ENCODE results near the gene EFEMP2.

EFEMP2 gene

DNA sequence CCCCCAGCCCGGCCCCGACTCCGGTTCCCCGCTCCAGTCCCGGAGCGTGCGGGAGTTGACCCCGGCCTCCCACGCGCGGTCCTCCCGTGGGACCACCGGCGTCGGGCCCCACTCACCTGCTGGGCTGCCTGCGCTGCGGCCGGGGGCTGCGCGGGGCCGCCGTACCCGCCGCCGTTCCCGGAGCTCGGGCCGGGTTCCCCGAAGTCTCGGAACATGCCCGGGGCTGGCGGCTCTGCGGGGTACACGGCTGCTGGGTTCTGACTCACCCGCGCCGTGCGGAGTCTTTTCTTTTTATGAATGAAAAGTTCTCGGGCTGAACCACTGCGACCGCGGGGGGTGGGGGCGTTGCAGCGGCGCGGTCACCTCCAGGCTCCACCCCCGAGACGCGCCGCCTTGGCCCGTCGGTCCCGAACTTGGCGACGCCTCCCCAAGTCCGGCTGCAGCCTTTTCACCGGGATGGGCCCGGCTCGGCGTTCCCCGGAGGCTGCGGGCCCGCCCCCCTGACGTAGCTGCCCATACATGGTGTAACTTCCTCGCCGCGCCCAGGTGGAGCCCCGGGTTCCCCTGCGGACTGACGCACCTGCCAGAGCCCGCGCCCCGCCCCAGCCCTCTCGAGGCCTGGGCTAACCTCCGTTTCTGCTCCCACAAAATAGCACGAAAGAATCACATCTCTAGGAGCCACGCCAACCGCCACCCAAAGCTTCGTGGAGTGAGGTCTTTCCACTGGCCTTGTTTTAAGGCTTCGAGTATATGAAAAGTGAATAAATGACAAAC, 27.7 kb upstream of the EFEMP2 start, which contains the start of gene FOSL1:
FOSL1 (minus strand) TSS at position 264 of the 774 bp plus-strand sequence; CDS start at position 215, 49 bp downstream.
- peak within 1 kb of the TSS; percentile 93 for H3K9ac ChIP-seq (ENCODE audit: insufficient read length, low read depth)
- H3K9me3 ChIP-seq (ENCODE audit: insufficient read depth, low read length), result no peaks in the 10 kb centered on the region
- no peak for TF ChIP-seq YY1 (IDR thresholded peaks at IDR 0.05; ENCODE audit: insufficient read depth, insufficient read length)
- TF ChIP-seq ZNF274 (IDR thresholded peaks at IDR 0.05; ENCODE audit: low read depth, low read length), result no peak
- TF ChIP-seq SUZ12 (IDR thresholded peaks at IDR 0.05; ENCODE audit: extremely low read depth, insufficient read depth, insufficient read length), result no peak
- peaks cover 5% of the 10 kb centered on the region for H3K4me1 ChIP-seq (ENCODE audit: insufficient read depth, insufficient read length)
- H3K4me3 ChIP-seq (ENCODE audit: insufficient read length, low read depth), result peak within 1 kb of the TSS; percentile 88
- peaks cover 30% of the 10 kb centered on the region for H3K36me3 ChIP-seq (ENCODE audit: insufficient read depth, insufficient read length, low read length)
- H3K27me3 ChIP-seq (ENCODE audit: insufficient read depth, insufficient read length), result peaks cover 35% of the 10 kb centered on the region
- peak; percentile 84 for DNase-seq (ENCODE audit: low read depth, low spot score)

DNA sequence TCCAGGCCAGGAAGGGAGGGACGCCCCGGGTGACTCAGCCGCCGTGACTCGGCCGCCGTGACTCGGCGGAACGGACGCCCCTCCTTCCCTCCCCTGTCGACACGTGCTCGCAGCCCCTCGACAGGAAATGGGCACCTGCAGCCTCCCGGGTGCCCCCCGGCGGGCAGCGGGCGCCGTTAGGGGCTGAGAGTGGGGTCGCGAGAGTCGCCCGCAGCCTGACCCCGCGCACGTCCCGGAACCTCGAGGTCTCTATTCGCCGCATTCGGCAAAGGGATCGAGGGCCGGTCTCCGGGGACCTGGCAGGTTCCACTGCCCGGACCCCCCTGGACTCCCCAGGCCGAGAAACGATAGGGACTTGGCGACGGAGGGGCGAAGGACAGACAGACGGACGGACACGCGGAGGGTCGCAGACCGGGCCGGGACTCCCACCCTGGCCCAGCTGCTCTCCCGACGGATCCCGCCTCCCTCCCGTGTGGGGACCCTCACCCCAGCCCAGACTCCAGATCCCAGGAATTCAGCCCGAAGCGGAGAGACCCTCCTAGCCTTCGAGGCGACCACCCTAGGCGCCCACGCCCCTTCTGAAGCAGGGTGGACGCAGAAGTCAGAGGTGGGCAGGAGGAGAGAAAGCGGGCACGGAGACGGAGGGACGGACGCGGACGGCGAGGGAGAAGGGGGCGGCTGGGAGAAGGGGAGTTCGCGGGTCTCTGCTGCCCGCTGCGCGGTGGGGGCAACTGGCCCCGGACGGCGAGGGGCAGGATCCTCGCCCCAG, 26.9 kb upstream of the EFEMP2 start:
- no peak for DNase-seq (ENCODE audit: low read depth, low spot score)
- TF ChIP-seq ZNF274 (IDR thresholded peaks at IDR 0.05; ENCODE audit: low read depth, low read length) (no peak), SUZ12 (IDR thresholded peaks at IDR 0.05; ENCODE audit: extremely low read depth, insufficient read depth, insufficient read length) (no peak), YY1 (IDR thresholded peaks at IDR 0.05; ENCODE audit: insufficient read depth, insufficient read length) (no peak)
- H3K4me1 ChIP-seq (ENCODE audit: insufficient read depth, insufficient read length), result peaks cover 5% of the 10 kb centered on the region
- peaks cover 35% of the 10 kb centered on the region for H3K27me3 ChIP-seq (ENCODE audit: insufficient read depth, insufficient read length)
- peak overlapping the region; percentile 88 for H3K4me3 ChIP-seq (ENCODE audit: insufficient read length, low read depth)
- no peaks in the 10 kb centered on the region for H3K9me3 ChIP-seq (ENCODE audit: insufficient read depth, low read length)
- H3K36me3 ChIP-seq (ENCODE audit: insufficient read depth, insufficient read length, low read length), result peaks cover 34% of the 10 kb centered on the region
- H3K9ac ChIP-seq (ENCODE audit: insufficient read length, low read depth), result peak overlapping the region; percentile 93

DNA sequence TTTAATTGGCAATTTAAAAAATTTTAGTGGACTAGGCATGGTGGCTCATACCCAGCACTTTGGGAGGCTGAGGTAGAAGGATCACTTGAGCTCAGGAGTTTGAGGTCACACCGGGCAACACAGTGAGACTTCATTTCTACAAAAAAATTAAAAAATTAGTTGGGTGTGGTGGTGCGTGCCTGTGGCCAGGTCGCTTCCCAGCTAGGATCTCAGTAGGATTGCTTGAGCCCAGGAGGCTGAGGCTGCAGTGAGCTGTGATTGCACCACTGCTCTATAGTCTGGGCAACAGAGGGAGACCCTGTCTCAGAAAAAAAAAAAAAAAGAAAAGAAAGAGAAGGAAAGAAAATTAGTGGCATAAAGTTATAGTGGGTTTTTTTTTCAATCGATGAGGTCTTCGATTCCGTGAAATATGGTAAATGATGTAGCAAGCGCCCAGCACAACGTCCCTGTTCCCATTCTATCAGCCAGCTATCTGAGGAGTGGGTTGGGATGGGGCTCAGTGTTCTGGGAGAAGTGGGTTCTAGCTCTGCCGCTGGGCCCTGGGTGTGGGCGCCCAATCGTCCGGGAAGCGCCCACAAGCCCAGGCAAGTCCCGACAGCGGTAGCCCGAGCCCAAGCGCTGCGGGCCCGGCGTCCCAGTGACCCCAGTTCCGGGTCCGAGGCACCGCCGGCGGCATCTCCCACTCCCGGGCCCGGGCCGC, 26.2 kb upstream of the EFEMP2 start:
- H3K36me3 ChIP-seq (ENCODE audit: insufficient read depth, insufficient read length, low read length), result peaks cover 41% of the 10 kb centered on the region
- TF ChIP-seq YY1 (IDR thresholded peaks at IDR 0.05; ENCODE audit: insufficient read depth, insufficient read length) (no peak), ZNF274 (IDR thresholded peaks at IDR 0.05; ENCODE audit: low read depth, low read length) (no peak), SUZ12 (IDR thresholded peaks at IDR 0.05; ENCODE audit: extremely low read depth, insufficient read depth, insufficient read length) (no peak)
- no peak for DNase-seq (ENCODE audit: low read depth, low spot score)
- peaks cover 35% of the 10 kb centered on the region for H3K27me3 ChIP-seq (ENCODE audit: insufficient read depth, insufficient read length)
- peak overlapping the region; percentile 88 for H3K4me3 ChIP-seq (ENCODE audit: insufficient read length, low read depth)
- H3K9me3 ChIP-seq (ENCODE audit: insufficient read depth, low read length), result no peaks in the 10 kb centered on the region
- H3K4me1 ChIP-seq (ENCODE audit: insufficient read depth, insufficient read length), result peaks cover 8% of the 10 kb centered on the region
- peak overlapping the region; percentile 93 for H3K9ac ChIP-seq (ENCODE audit: insufficient read length, low read depth)

DNA sequence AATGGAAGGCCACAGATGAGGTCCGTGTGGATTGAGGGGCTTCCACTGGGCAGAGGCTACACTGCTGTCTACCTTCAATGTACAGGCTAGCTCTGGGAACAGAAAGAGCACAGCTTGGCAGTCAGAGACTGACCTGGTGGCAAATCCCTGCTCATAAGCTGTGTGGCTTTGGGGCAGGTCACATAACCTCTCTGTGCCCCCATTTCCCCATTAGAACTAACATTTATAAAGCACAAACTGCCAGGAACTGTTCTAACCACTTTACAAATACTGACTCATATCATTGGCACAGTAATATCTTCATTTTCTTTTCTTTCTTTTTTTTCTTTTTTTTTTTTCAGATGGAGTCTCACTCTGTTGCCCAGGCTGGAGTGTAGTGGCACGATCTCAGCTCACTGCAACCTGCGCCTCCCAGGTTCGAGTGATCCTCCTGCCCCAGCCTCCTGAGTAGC, 24.4 kb upstream of the EFEMP2 start:
- DNase-seq (ENCODE audit: low read depth, low spot score), result no peak
- H3K9me3 ChIP-seq (ENCODE audit: insufficient read depth, low read length), result no peaks in the 10 kb centered on the region
- H3K9ac ChIP-seq (ENCODE audit: insufficient read length, low read depth), result no peak overlapping the region
- H3K4me1 ChIP-seq (ENCODE audit: insufficient read depth, insufficient read length), result peaks cover 11% of the 10 kb centered on the region
- no peak overlapping the region for H3K4me3 ChIP-seq (ENCODE audit: insufficient read length, low read depth)
- H3K27me3 ChIP-seq (ENCODE audit: insufficient read depth, insufficient read length), result peaks cover 32% of the 10 kb centered on the region
- peaks cover 58% of the 10 kb centered on the region for H3K36me3 ChIP-seq (ENCODE audit: insufficient read depth, insufficient read length, low read length)
- no peak for TF ChIP-seq ZNF274 (IDR thresholded peaks at IDR 0.05; ENCODE audit: low read depth, low read length)
- TF ChIP-seq SUZ12 (IDR thresholded peaks at IDR 0.05; ENCODE audit: extremely low read depth, insufficient read depth, insufficient read length), result no peak
- no peak for TF ChIP-seq YY1 (IDR thresholded peaks at IDR 0.05; ENCODE audit: insufficient read depth, insufficient read length)

DNA sequence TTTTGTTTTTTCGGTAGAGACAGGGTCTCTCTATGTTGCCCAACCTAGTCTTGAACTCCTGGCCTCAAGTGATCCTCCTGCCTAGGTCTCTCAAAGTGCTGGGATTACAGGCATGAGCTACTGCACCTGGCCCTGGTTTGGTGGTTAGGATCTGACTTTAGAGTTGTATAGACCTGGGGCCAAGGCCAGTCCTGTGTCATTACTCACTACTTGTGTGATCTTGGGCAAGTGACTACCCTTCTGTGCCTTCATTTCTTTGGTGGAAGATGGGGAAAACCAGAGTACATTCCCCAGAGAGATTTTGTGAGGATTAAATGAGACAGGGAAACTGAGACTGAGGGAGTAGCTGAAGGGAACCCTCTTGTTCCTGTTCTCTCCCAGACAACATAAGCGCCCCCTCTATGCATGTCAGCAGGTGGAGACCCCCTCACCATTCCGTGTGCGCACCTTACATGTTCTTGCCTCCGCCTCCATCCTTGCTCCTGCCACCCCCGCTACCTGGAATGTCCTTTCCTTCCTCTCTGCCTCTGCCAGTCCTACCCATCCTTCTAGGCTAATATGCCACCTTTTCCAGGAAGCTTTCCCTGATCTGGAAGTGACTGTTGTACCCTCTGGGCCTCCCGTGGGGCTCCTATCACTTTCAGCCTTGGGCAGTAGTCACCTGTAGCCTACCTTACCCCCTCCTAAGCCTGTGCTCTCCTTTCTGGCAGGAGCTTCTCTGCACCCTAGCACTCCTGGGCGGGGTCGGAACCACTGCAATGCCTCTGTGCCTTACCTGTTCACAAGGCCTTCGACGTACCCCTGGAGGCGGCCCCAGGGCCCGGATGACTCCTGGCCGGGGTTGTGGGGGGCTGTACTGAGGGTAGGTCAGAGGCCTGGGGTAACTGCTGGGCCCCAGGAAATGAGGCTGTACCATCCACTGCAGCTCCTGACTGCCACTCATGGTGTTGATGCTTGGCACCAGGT, 23.7 kb upstream of the EFEMP2 start:
- no peak overlapping the region for H3K9ac ChIP-seq (ENCODE audit: insufficient read length, low read depth)
- H3K9me3 ChIP-seq (ENCODE audit: insufficient read depth, low read length), result no peaks in the 10 kb centered on the region
- DNase-seq (ENCODE audit: low read depth, low spot score), result no peak
- H3K4me1 ChIP-seq (ENCODE audit: insufficient read depth, insufficient read length), result peaks cover 11% of the 10 kb centered on the region
- no peak for TF ChIP-seq YY1 (IDR thresholded peaks at IDR 0.05; ENCODE audit: insufficient read depth, insufficient read length)
- no peak for TF ChIP-seq ZNF274 (IDR thresholded peaks at IDR 0.05; ENCODE audit: low read depth, low read length)
- no peak for TF ChIP-seq SUZ12 (IDR thresholded peaks at IDR 0.05; ENCODE audit: extremely low read depth, insufficient read depth, insufficient read length)
- H3K27me3 ChIP-seq (ENCODE audit: insufficient read depth, insufficient read length), result peaks cover 26% of the 10 kb centered on the region
- H3K4me3 ChIP-seq (ENCODE audit: insufficient read length, low read depth), result no peak overlapping the region
- peaks cover 65% of the 10 kb centered on the region for H3K36me3 ChIP-seq (ENCODE audit: insufficient read depth, insufficient read length, low read length)

DNA sequence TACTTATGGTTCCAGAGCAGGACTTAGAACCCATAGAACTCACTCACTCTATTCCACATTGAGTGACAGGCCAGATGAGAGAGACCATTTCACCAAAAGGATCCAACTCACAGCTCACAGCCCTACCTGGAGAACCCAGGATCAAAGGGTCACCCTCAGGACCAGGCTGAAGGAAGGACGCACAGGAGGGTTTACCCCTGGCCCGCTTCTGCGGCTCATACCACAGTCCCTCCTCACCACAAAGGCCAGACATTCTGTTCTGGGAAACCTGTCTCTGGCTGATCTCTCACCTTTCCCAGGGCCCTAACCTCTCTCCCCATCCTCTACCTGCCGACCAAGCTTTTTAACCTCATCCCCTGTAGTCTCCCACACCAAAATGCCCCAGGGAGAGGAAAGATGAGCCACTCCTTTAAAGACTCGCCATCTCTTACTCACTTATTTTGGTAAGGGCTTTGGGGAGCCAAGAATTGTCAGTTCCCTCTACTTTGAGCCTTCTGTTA, 22.9 kb upstream of the EFEMP2 start:
- Histone ChIP-seq H3K9ac (ENCODE audit: insufficient read length, low read depth) (no peak overlapping the region), H3K27me3 (ENCODE audit: insufficient read depth, insufficient read length) (peaks cover 19% of the 10 kb centered on the region), H3K4me1 (ENCODE audit: insufficient read depth, insufficient read length) (peaks cover 11% of the 10 kb centered on the region), H3K36me3 (ENCODE audit: insufficient read depth, insufficient read length, low read length) (peaks cover 66% of the 10 kb centered on the region), H3K9me3 (ENCODE audit: insufficient read depth, low read length) (no peaks in the 10 kb centered on the region), H3K4me3 (ENCODE audit: insufficient read length, low read depth) (no peak overlapping the region)
- no peak for TF ChIP-seq SUZ12 (IDR thresholded peaks at IDR 0.05; ENCODE audit: extremely low read depth, insufficient read depth, insufficient read length)
- TF ChIP-seq ZNF274 (IDR thresholded peaks at IDR 0.05; ENCODE audit: low read depth, low read length), result no peak
- TF ChIP-seq YY1 (IDR thresholded peaks at IDR 0.05; ENCODE audit: insufficient read depth, insufficient read length), result no peak
- DNase-seq (ENCODE audit: low read depth, low spot score), result no peak
